Fibroblast of lung (primary cell): ENCODE measurements around the gene DIS3L. TPM values are rescaled to one million over a fixed set of nuclear protein-coding genes. Genes with fewer than 3 reads are reported as not detected.

ENCODE experiments used
- DNase-seq, 2 donors: peaks; one replicate each; pipeline versions ENCODE4 v3.0.0 to v3.0.0-alpha.2; 2010; ENCODE audit warnings: low read depth in 2 of 2
- H2AFZ ChIP-seq: 2 replicates; pipeline ENCODE4 v1.5.1; 2012; ENCODE audit warnings: low read length, control low read depth, inconsistent platforms
- H3K27ac ChIP-seq: 2 replicates; pipeline ENCODE4 v1.5.1; 2011; ENCODE audit warnings: low read length, control low read depth; ENCODE audit not compliant: insufficient read depth
- H3K27me3 ChIP-seq: 2 replicates; pipeline ENCODE4 v1.5.1; 2011; ENCODE audit warnings: mild to moderate bottlenecking, low read length; ENCODE audit not compliant: control insufficient read depth, insufficient read depth
- H3K36me3 ChIP-seq: 2 replicates; pipeline ENCODE4 v1.5.1; 2011; ENCODE audit warnings: low read length; ENCODE audit not compliant: control insufficient read depth, insufficient read depth
- H3K4me1 ChIP-seq: 2 replicates; pipeline ENCODE4 v1.5.1; 2011; ENCODE audit warnings: low read length; ENCODE audit not compliant: control insufficient read depth, insufficient read depth; ENCODE audit errors: extremely low read depth
- H3K4me2 ChIP-seq: 2 replicates; pipeline ENCODE4 v1.5.1; 2011; ENCODE audit warnings: low read length, control low read depth; ENCODE audit not compliant: insufficient read depth; ENCODE audit errors: extremely low read depth
- H3K4me3 ChIP-seq, 4 experiments: fragments of 200-600 bp in 1 of 4; sonication (generic) in 1 of 4; replicated peaks in 1 of 4; 2 replicates each; pipeline ENCODE4 v1.5.1; 2011 to 2016; ENCODE audit warnings: low read length in 4 of 4, low read depth in 3 of 4, mild to moderate bottlenecking in 3 of 4, control low read depth in 2 of 4, inconsistent platforms in 1 of 4, mixed read lengths in 1 of 4; ENCODE audit not compliant: insufficient read depth in 1 of 4; ENCODE audit errors: control extremely low read depth in 1 of 4
- H3K79me2 ChIP-seq: 2 replicates; pipeline ENCODE4 v1.5.1; 2012; ENCODE audit warnings: mild to moderate bottlenecking, low read length, inconsistent platforms; ENCODE audit not compliant: control insufficient read depth, insufficient read depth
- H3K9ac ChIP-seq: 2 replicates; pipeline ENCODE4 v1.5.1; 2011; ENCODE audit warnings: mild to moderate bottlenecking, low read length, control low read depth; ENCODE audit not compliant: insufficient read depth
- H3K9me3 ChIP-seq: 2 replicates; pipeline ENCODE4 v1.5.1; 2012; ENCODE audit warnings: low read depth, low read length; ENCODE audit not compliant: control insufficient read depth, insufficient read depth
- H4K20me1 ChIP-seq: 2 replicates; pipeline ENCODE4 v1.5.1; 2011; ENCODE audit warnings: low read length; ENCODE audit not compliant: control insufficient read depth, insufficient read depth; ENCODE audit errors: extremely low read depth
- CTCF ChIP-seq, 2 donors: IDR thresholded peaks in 1 of 2; conservative IDR thresholded peaks in 1 of 2; 1 replicate in 1 of 2; 2 replicates in 1 of 2; pipeline ENCODE4 v1.5.1; 2011 to 2012; ENCODE audit warnings: low read length in 2 of 2, control low read depth in 1 of 2, inconsistent platforms in 1 of 2, low read depth in 1 of 2, mild to moderate bottlenecking in 1 of 2
- EZH2 ChIP-seq: IDR thresholded peaks from 2 replicates; pipeline ENCODE4 v1.5.1; 2012; ENCODE audit warnings: low read length, control low read depth, mild to moderate bottlenecking; ENCODE audit errors: missing control alignments
- polyA plus RNA-seq, 2 donors: library from polyadenylated mRNA; depleted of rRNA in 1 of 2; stranded (reverse) in 1 of 2; unstranded in 1 of 2; fragments of >200 nt; gene quantifications; 2 replicates each; pipeline ENCODE4 v1.2.1, GENCODE V29; 2011 to 2012; ENCODE audit warnings: missing spikeins in 1 of 2
- total RNA-seq: library from RNA; depleted of rRNA; stranded (reverse); fragments of >200 nt; gene quantifications from 2 replicates; pipeline ENCODE4 v1.2.1, GENCODE V29; 2014

DIS3L gene
- total and polyA plus RNA-seq, 2 donors (not counting 1 experiment from before 2014, with no cell fraction given) = 11.2 to 25.1 TPM

- peak overlapping the region; percentile 94 for H2AFZ ChIP-seq
- H3K4me3 ChIP-seq = peak overlapping the region; percentile 71 to 87 (median 82)
- H4K20me1 ChIP-seq = no peaks in the 10 kb centered on the region
- TF ChIP-seq CTCF (conservative IDR thresholded peaks at IDR 0.05 in 1 of 2, IDR thresholded peaks at IDR 0.05 in 1 of 2; ENCODE audit: low read depth in 1 of 2, low read length in 2 of 2) = no peak
- no peak for TF ChIP-seq EZH2
- H3K79me2 ChIP-seq = peaks cover 9% of the 10 kb centered on the region
- H3K4me1 ChIP-seq = no peaks in the 10 kb centered on the region
- no peaks in the 10 kb centered on the region for H3K9me3 ChIP-seq
- no peak for DNase-seq
- peak overlapping the region; percentile 74 for H3K9ac ChIP-seq
- peak overlapping the region; percentile 95 for H3K4me2 ChIP-seq
- H3K27ac ChIP-seq = peak overlapping the region; percentile 83
- H3K36me3 ChIP-seq = no peaks in the 10 kb centered on the region
- no peaks in the 10 kb centered on the region for H3K27me3 ChIP-seq
Observed at GRCh38 chr15:66356077-66356358, 62.6 kb downstream of the DIS3L start.

GRCh38 chr15:66356359-66357236 lies 63.2 kb downstream of the DIS3L start, which contains the start of gene TIPIN:
Gene TIPIN, minus strand, starts transcription at chr15:66356685. Its CDS starts 3,738 bp downstream, at chr15:66352947.
- H3K27ac ChIP-seq = peak within 1 kb of the TSS; percentile 83
- peak; percentile 93 to 97 for DNase-seq
- no peaks in the 10 kb centered on the region for H3K9me3 ChIP-seq

More at GRCh38 chr15:66356359-66357236, 63.2 kb downstream of the DIS3L start, which contains the start of gene TIPIN:
- Histone ChIP-seq H3K79me2 (peaks cover 9% of the 10 kb centered on the region), H4K20me1 (no peaks in the 10 kb centered on the region), H3K4me2 (peak within 1 kb of the TSS; percentile 95), H3K4me3 (peak within 1 kb of the TSS; percentile 71 to 87 (median 82)), H3K4me1 (no peaks in the 10 kb centered on the region), H3K27me3 (no peaks in the 10 kb centered on the region), H2AFZ (peak within 1 kb of the TSS; percentile 94), H3K9ac (peak within 1 kb of the TSS; percentile 74), H3K36me3 (no peaks in the 10 kb centered on the region)
- TF ChIP-seq CTCF (conservative IDR thresholded peaks at IDR 0.05 in 1 of 2, IDR thresholded peaks at IDR 0.05 in 1 of 2; ENCODE audit: low read depth in 1 of 2, low read length in 2 of 2) (no peak), EZH2 (no peak)
